ENCODE data around the gene SLC22A31.

GRCh38 chr16:89230255-89230654 lies 29.9 kb upstream of the SLC22A31 start:
- no peak for TF ChIP-seq POLR2A (IDR thresholded peaks at IDR 0.05; ENCODE audit: low read depth, low read length)
- no peak for TF ChIP-seq POLR2AphosphoS5 (IDR thresholded peaks at IDR 0.05; ENCODE audit: low read depth, low read length)

Data from GM12892 (cell line).